ELR (cell line): ENCODE data around the gene TXNL4A.
"Not testable (repeated sequence)": the region's sequence is repeated elsewhere in the genome, so short reads cannot be mapped to it uniquely, and the experiment has no call there.

ENCODE experiments used
- DNase-seq: peaks from one replicate; pipeline ENCODE4 v3.0.0-alpha.2; 2015; ENCODE audit warnings: low read depth

Gene TXNL4A, protein sequence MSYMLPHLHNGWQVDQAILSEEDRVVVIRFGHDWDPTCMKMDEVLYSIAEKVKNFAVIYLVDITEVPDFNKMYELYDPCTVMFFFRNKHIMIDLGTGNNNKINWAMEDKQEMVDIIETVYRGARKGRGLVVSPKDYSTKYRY

DNA sequence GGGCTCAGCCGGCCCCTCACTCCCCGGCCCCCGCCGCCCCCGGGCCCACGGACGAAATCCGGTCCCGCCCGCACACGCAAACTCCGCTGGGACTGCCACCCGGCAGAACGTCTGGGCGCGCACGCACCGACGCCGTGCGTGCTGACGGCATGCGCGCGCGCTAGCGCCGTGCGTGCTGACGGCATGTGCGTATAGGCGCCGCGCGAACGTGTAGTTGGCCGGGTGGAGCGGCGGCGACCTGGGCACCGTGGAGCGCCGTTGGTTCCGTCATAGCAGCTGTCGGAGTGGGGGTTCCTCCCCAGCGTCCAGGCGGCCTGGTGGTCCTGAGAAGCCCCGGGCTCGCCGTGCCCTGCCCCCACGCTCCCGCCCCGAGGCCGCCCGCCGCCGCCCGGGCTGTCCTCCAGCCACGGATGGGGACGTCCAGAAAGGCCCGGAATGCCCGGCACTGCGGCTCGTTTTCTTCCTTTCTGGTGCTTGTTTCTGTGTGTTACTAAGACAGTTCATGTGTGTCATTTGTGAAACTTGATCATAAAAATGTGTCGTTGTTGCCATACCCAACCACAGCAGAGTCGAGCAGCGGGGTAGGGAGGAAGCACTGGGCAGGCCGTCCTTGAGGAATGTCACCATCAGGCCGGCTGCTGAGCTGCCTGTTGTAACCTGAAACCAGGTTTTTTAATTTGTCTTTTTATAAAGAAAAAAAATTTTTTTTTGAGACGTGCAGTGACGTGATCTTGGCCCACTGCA, at the start of gene TXNL4A:
TXNL4A (minus strand) TSS at position 113 of the 744 bp plus-strand sequence. CDS start 171 bp downstream, outside the sequence.
- peak; percentile 87 for DNase-seq

DNA sequence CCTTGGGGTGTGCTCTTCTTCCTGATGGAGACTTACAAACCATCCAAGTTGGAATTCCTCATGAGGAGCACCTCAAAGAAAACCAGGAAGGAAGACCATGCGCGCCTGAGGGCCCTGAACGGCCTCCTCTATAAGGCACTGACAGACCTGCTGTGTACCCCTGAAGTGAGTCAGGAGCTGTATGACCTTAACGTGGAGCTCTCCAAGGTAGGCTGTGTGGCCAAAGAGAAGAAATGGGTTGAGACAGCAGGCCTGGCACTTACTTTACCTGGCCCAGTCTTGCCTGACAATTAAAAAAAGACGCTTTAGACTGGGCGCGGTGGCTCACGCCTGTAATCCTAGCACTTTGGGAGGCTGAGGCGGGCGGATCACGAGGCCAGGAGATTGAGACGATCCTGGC, 48.9 kb upstream of the TXNL4A start:
- no peak for DNase-seq

DNA sequence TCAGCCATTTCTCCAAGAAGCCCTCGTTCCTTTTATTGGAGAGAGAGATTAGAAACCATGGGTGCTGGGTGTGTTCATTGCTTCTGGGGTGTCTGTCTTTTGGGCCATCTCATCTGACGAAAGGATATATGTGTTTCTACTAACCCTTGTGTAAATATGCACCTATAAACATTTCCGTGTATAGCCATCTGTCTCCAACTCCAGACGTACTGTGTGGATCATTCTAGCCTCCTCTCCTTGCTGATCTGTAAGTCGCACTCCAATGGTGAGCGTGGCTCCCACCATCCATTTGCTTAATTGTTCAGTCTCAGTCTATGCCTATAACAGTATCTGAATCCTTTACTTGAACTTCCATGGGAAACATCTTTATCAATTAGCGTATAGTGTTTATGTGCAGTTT, 47.6 kb upstream of the TXNL4A start:
- no peak for DNase-seq

DNA sequence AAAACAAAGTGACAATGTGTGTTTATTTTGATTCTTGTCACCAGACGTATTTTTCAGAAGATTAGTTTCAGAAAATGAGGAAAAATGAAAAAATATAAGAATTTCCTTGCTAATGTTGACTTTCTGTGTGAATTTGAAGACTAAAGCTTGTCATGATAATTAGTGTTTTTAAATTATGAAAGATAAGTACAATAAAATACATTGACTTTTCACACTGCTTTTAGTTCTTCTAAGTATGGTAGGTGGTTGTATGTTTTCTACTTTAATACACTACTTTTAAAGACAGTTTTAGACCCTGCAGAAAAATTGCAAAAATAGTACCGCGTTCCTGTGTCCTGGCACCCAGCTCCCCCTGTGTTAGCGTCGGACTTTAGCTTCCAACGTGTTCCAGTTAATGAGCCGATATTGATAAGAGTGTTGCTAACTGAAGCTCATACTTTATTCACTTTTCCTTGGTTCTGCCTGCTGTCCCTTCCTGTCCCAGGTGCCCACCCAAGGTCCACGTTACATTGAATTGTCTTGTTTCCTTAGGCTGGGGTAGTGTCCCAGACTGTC, 46.6 kb upstream of the TXNL4A start:
- peak; percentile 21 for DNase-seq

DNA sequence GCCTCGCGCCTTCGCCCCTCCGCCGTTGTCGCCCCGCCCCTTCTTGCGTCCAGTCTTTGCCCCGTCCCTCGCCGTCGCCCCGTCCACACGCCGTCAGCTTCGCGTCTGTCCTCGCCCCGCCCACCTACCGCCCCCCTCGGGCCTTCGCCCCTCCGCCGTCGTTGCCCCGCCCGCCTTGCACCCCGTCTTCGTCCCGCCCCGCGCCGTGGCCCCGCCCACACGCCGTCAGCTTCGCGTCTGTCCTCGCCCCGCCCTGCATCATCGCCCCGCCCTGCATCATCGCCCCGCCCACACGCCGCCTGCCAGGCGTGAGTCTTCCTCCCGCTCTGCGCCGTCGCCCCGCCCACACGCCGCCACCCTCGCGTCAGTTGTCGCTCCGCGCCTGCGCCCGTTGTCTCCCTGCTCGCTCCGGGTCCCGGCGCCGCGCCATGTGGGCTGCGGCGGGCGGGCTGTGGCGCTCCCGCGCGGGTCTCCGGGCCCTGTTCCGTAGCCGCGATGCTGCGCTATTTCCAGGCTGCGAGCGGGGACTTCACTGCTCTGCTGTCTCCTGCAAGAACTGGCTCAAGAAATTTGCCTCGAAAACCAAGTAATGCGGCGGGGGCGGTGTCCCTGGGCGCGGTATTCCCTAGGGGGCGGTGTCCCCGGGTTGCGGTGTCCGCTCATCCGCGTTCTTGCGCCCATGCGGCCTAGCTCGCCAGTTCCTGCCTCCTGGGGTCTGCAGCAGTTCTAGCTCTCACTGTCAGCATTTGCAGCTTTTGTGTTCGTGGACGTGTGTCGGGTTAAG, 45.9 kb upstream of the TXNL4A start, which contains the start of gene RBFA:
RBFA (plus strand) TSS at position 367 of the 784 bp plus-strand sequence; CDS start at position 429, 62 bp downstream.
- peak; percentile 96 for DNase-seq

DNA sequence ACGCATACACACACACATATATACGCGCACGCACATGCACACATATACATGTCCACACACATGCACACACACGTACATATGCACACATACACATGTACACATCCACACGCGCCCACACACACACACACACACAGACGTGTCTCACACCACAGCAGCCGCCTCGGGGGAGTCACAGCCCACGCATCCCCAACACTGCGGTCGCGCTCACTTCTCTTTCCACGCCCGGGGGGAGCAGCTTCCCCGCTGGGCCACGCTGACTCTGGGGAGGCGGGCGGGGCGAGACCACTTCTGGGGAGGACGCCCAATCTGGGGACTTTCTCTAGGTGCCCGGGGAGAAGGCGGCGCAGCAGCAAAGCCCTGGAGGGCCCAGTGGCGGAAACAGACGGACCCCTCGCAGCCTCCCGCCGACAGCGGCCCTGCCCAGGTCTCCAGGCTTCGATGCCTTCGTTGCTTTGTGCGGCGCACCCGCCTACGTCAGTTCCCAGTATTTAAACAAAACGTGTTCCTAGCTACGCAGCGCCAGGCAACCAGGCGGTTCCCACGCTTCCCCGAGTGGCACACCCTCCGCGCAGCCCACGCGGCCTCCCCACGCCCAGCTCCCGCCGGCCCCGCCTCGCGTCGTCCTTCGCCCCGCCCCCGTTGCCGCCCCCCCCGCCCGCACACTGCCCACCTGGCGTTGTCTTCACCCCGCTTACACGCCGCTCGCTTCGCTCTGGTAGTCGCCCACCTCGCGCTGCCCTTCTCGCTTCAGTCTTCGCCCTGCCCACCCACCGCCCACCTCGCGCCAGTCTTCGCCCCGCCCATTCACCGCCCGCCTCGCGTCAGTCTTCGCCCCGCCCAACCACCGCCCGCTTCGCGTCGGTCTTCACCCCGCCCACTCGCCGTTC, 45.1 kb upstream of the TXNL4A start:
- no peak for DNase-seq

DNA sequence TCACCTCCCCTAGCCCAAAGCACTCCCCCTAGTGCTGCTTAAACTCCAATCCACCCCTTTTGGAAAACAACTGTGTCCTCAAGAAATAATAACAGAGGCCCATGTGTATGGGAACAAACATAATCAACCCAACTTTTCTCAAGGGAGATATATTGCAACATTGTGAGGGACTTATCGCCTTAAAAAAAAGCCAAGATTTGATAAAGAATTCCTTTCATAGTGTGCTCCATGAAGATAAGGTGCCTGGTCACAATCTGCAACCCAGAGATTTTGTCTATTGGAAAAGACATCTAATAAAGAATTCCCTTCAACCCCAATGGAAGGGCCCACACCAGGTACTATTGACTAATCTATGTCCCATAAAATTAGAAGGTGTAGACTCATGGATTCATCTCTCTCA, 41.3 kb upstream of the TXNL4A start:
- DNase-seq = no peak

DNA sequence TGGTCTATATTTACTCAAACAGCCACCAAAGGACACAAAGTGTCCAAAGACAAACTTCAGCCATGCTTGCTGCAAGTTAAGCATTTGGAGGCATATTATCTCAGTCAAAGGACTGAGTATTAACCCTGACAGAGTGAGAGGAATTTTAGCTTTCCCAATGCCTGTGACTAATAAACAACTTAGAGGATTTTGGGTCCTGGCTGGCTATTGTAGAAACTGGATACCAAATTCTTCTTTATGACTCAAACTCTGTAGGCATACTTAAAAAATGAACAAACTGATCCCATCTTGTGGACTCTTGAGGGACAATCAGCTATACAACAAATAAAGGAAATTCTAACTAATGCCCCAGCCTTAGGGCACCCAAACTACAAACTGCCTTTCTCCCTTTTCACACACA, 39.4 kb upstream of the TXNL4A start:
- peak; percentile 65 for DNase-seq

DNA sequence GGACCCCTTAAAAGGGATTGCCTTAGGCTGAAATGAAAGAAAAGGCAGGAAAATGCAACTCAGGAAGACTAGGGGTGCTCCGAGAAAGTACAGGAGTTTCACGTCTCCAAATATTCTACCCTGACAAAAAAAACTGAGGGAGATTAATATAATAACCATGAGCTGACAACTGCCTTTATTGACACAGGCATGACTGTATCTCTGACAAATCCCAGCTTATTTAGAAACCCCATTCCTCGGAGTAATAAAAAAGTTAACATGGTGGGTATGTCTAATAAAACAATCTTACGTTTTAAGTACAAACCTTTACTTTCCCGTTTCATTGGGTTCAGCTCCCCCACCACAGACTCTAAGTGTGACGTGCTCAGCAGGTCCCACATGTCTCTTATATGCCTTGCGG, 38.0 kb upstream of the TXNL4A start:
- DNase-seq = no peak

DNA sequence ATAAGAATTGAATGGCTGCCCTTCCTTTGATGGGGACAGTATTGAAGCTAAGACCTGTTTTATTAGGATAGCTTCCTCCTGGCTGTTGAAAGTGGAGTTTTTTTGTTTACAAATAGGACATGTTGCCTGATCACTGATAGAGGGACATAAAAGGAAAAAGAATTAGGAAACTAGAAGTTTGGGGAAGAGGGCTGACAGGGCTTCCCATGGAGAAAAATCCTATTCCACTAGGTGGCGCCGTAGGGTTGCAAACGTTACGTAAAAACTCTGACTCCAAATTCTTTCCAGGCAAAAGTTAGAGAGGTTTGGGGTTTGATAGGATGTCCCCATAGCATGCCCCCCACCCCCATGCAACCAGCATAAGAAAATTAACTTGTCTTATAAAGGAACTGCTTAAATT, 34.8 kb upstream of the TXNL4A start:
- peak; percentile 33 for DNase-seq

DNA sequence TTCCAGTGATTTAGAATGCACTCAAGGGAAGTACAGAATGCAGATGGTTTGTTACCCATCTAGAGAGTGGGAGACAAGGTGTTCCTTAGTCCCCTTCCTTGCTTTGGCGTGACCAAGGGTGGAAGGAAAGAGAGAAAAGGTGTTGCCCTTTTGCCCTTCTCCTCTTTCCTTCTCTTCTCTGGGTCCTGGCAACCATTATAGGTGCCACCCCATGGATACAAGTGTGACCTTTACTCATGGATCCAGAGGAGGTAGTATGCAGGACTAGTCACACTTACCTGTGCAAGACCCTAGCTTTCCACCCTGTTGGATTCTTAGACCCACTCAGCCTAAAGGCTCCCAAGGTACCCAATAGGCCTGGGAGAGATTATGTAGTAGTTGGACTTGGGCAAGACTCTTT, 34.2 kb upstream of the TXNL4A start:
- DNase-seq = peak; percentile 30

DNA sequence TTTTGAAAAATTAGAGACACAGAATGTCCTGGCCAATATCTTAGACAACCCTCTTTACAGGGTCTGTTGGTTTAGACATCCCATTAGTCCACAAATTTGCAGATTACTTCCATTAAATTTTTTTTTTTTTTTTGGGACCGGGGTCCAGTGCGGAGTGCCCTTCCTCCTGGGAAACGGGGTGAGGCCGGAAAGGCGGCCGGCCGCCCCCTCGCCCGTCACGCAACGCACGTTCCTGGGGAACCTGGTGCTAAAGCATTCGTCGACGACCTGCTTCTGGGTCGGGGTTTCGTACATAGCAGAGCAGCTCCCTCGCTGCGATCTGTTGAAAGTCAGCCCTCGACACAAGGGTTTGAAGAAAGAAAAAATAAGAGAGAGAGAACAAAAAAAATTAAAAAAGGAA, 24.4 kb upstream of the TXNL4A start:
- no peak for DNase-seq

DNA sequence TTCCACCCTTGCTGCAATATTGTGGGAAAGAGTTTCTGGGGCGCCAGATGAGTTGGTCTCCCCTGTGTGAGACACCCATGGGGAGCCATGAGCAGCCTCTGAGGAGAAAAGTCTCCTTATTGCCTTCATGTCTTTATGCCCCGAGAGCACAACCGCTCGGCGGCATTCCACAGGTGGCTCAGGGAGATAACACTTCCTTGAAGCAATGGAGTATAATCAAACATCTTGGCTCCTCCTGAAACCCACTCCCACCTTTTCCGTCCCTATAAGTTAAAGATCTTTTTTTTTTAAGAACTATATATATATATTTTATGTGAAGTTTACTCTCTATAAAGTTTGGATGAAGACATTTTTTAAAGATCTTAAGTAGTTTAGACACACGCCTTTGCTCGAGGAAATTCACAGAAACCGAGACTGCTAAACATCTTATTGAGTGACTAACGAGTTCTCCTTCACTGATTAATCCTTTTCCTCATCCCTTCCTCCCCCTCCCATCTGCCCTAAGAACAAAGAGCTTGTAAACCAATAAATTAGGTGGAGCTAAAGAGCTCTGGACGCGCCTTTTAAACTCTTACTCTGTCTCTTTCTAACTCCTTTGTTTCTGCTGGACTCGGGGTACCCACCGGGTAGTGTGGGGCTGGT, 23.3 kb upstream of the TXNL4A start:
- DNase-seq = not testable (repeated sequence)

DNA sequence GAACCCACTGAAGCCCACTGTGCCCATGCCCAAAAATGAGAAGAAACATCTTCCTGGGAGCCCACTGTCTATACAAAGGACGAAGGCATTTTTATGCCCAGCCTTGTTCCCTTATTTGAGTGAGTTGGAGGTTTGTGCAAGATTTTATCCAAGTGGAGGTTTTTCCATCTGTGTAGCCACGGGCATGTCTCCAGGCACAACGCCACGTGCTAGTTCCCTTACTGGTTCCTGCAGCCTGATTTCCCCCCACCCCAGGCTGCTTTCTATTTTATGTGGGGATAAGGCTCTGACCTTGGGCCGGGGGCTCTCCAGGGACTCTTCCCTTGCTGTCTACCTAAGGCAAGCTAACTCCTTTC, 22.2 kb upstream of the TXNL4A start:
- no peak for DNase-seq

DNA sequence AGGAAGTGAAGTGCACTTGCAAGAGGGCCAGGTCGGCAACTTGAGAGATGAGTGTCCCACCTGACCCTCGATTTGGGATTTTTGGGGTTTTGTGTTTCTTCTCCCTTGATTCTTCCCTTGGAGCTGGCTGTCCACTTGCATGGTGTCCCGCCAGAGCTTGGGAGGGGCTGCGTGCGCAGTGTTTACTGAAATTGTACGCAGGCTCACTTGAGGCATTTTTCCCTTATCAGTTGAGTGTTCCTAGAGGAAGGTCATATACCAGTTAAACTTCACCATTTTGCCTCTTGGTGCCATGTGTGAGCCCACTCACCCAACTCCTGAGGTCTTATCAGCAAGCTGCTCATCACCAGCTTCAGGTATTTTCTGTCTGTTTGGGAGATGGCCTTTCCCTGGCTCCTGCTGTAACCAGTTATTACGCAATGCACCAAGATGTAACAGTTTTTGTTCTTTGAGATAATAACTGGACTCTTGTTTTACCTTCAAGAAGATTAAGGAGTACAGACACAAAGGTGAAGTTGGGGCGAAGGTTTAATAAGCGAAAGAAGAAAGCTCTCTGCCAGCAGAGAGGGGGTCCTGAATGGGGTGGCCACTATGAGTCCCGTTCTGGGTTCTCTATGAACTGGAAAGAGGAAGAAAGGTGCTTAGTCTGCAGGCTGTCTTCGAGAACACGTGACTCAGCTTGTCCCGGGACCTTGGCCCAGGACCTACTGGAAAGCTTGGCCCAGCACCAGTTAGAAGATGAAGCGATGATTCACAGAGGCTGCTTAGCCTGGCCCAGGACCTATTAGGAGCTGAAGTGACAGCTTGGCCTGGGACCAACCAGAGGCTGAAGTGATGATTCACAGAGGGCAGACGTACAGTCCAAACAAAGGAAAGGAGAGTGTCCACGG, 21.5 kb upstream of the TXNL4A start:
- peak; percentile 96 for DNase-seq

DNA sequence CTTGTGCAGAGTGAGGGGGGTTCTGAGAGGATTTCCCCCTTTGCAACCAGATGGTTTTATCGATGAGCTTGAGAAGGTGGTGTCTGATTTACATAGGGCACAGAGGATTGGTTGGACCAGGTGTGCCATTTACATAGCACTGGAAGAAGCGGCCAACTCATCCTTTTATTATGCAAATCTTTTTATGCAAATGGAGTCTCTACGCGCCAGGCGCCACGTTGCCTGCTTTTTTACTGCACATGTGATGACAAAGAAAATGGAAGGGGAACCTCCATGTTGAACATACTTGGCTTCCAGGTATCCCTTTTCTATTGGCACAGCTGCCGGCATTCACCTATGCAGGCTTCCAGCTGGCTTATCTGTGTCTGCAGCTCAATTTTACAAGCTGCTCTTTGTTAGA, 18.4 kb upstream of the TXNL4A start:
- DNase-seq = no peak

DNA sequence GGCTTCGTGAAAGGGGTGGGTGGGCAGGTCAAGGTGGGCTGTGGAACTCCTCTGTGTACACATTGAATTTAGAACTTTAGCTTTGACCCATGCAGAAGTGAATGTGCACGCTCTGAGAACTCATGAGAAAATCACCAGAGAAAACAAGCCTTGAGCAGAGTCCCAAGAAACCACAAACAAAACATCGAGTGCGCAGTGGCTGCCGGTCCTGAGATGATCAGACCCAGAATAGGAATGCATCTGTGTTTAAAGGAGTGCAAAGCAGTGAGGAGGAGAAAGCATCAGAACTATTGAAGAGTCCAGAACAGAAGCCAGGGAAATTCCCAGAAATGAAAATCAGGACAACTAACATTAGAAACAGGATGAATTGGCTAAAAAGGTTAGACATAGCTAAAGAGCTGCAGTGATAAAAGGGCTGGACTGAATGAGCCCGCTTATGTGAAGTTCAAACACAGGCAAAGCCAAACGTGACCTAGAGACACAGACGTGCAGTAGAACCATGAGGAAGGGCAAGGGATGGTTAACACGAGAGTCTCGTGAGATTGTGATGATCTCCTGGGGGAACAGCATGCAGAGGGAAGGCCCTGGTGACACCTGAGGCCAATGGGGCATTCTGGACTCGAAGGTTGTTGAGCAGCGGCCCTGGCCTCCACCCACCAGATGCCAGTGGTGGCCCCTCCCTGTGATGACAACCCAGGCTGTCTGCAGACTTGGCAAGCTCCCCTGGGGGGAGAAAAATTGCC, 16.4 kb upstream of the TXNL4A start:
- DNase-seq = no peak

DNA sequence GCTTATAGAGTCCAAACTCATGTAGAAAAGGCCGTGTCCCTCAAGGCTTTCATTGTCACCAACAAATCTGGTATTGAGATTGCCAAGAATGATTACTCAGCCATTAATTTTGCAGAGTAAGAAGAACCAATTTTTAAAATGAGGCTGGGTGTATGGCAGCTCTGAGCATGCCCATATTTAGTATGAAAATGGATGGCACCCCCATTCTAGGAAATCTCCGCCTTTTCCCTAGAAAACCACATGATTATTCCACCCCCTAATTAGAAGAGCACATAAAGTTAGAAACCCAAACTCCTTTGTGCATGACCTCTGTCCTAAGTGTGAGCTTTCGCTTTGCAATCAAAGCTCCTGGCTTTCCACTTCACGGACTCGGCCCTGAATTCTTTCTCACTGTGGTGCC, 14.1 kb upstream of the TXNL4A start:
- DNase-seq = no peak

DNA sequence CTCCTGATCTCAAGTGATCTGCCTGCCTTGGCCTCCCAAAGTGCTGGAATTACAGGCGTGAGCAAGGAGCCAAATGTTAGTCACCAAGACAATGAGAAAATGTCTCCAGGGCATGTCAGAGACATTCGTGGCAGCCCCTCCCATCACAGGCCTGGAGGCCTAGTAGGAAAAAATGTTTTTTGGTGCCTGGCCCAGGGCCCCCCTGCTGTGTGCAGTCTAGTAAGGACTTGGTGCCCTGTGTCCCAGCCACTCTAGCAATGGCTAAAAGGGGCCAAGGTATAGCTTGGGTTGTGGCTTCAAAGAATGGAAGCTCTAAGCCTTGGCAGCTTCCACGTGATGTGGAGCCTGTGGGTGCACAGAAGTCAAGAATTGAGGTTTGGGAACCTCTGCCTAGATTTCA, 12.5 kb upstream of the TXNL4A start:
- DNase-seq = no peak

DNA sequence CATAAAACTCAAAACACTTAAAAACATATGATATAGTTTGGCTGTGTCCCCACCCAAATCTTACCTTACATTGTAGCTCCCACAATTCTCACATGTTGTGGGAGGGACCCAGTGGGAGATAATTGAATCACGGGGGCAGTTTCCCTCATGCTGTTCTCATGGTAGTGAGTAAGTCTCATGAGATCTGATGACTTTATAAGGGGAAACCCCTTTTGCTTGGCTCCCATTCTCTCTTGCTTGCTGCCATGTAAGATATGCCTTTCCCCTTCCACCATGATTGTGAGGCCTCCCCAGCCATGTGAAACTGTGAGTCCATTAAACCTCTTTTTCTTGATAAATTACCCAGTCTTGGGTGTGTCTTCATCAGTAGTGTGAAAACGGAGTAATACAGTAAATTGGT, 11.3 kb upstream of the TXNL4A start:
- not testable (repeated sequence) for DNase-seq
